Esophagus muscularis mucosa (tissue), 3 donors: ENCODE results near the gene UMODL1.

Source experiments
- CTCF ChIP-seq, 3 experiments: fragments of 200-600 bp in 2 of 3; fragments of 450-650 bp in 1 of 3; sonication (generic) in 2 of 3; IDR thresholded peaks; one replicate each; pipeline ENCODE4 v1.5.1; 2017 to 2019; ENCODE audit warnings: antibody characterized with exemption in 3 of 3, mild to moderate bottlenecking in 2 of 3, moderate library complexity in 1 of 3
- POLR2A ChIP-seq: fragments of 450-650 bp; IDR thresholded peaks from one replicate; pipeline ENCODE4 v1.6.1; 2017; ENCODE audit warnings: antibody characterized with exemption, moderate library complexity, mild to moderate bottlenecking, low read depth

- TF ChIP-seq CTCF (IDR thresholded peaks at IDR 0.05) (no peak), POLR2A (no peak)
These were observed 108.2 kb downstream of the UMODL1 start for GRCh38 chr21:42179316-42179715.
